HepG2 (cell line): ENCODE measurements around the gene PDXDC1. TPM values are rescaled to one million over a fixed set of nuclear protein-coding genes. Genes with fewer than 3 reads are reported as not detected.

Source experiments
- ATAC-seq: fragments of 200-7000 bp; cut with Tn5 transposase; 3 replicates; pipeline ENCODE4 v1.9.1; 2020; ENCODE audit warnings: mild to moderate bottlenecking, moderate library complexity
- BruUV-seq: library from RNA; stranded (reverse); fragments of 400-500 nt; replicated peaks from 2 replicates; lab custom pipeline; 2021; lab: Mats Ljungman, UMichigan
- CTCF ChIA-PET: fragments of 300-600 bp; formaldehyde crosslinking; extraction: SDS; loops from one replicate; lab custom pipeline; 2021; ENCODE audit warnings: low total read pairs, inconsistent platforms, low intra/inter-chr PET ratio; lab: Yijun Ruan, JAX
- POLR2A ChIA-PET: fragments of 350-600 bp; sonication (Branson Sonifier 250); formaldehyde crosslinking; loops from one replicate; lab custom pipeline; 2020; ENCODE audit warnings: antibody characterized with exemption, inconsistent platforms; lab: Yijun Ruan, JAX
- DNase-seq: peaks from one replicate; pipeline ENCODE4 v3.0.0-alpha.2; 2015; ENCODE audit warnings: low spot score
- FAIRE-seq: peaks from 3 replicates; lab custom pipeline; 2011; peaks lifted over from hg19 to GRCh38; lab: Jason Lieb, UNC
- H2AFZ ChIP-seq: one replicate; pipeline ENCODE4 v1.6.1; 2011; ENCODE audit warnings: low read length, inconsistent platforms
- H3K27ac ChIP-seq: fragments of 300-600 bp; 3 replicates; pipeline ENCODE4 v1.8.0; 2011; ENCODE audit warnings: mixed run types, mild to moderate bottlenecking, mixed read lengths, low read length, inconsistent platforms; ENCODE audit not compliant: insufficient read depth; ENCODE audit errors: extremely low read length
- H3K27me3 ChIP-seq, 2 experiments: fragments of 200-600 bp in 1 of 2; 2 replicates in 1 of 2; 3 replicates in 1 of 2; pipeline versions ENCODE4 v1.6.0 to v1.8.0; 2011; ENCODE audit warnings: low read length in 2 of 2, mild to moderate bottlenecking in 2 of 2, moderate library complexity in 2 of 2, inconsistent platforms in 1 of 2; ENCODE audit not compliant: insufficient read depth in 2 of 2, control insufficient read depth in 1 of 2
- H3K36me3 ChIP-seq, 2 experiments: fragments of 200-600 bp in 1 of 2; replicated peaks in 1 of 2; 2 replicates in 1 of 2; 3 replicates in 1 of 2; pipeline versions ENCODE4 v1.5.1 to v1.8.0; 2011; ENCODE audit warnings: low read length in 2 of 2, inconsistent platforms in 1 of 2; ENCODE audit not compliant: insufficient read depth in 2 of 2, control insufficient read depth in 1 of 2
- H3K4me1 ChIP-seq: 2 replicates; pipeline ENCODE4 v1.5.1; 2012; ENCODE audit warnings: low read length, inconsistent platforms; ENCODE audit not compliant: insufficient read depth
- H3K4me2 ChIP-seq: 2 replicates; pipeline ENCODE4 v1.6.0; 2011; ENCODE audit warnings: low read depth, low read length, inconsistent platforms
- H3K4me3 ChIP-seq, 3 experiments: fragments of 200-600 bp in 1 of 3; sonication (generic), shearing (Covaris generic) in 1 of 3; replicated peaks in 1 of 3; 2 replicates each; pipeline ENCODE4 v1.5.1; 2011 to 2016; ENCODE audit warnings: low read length in 3 of 3, inconsistent platforms in 2 of 3, low read depth in 2 of 3, mild to moderate bottlenecking in 2 of 3, control low read depth in 1 of 3, mixed read lengths in 1 of 3; ENCODE audit not compliant: insufficient read depth in 1 of 3
- H3K79me2 ChIP-seq: one replicate; pipeline ENCODE4 v1.6.1; 2011; ENCODE audit warnings: low read length, inconsistent platforms; ENCODE audit not compliant: insufficient read depth
- H3K9ac ChIP-seq: 2 replicates; pipeline ENCODE4 v1.6.0; 2011; ENCODE audit warnings: mild to moderate bottlenecking, low read depth, low read length, inconsistent platforms; ENCODE audit not compliant: insufficient read depth
- H3K9me3 ChIP-seq: 2 replicates; pipeline ENCODE4 v1.5.1; 2012; ENCODE audit warnings: mild to moderate bottlenecking, low read length
- H4K20me1 ChIP-seq: 2 replicates; pipeline ENCODE4 v1.6.0; 2011; ENCODE audit warnings: inconsistent platforms, mild to moderate bottlenecking, low read length, moderate library complexity; ENCODE audit not compliant: insufficient read depth
- DNMT1 ChIP-seq: sonication (generic); formaldehyde crosslinking; IDR thresholded peaks from 2 replicates; pipeline ENCODE4 v1.5.1; 2020; ENCODE audit warnings: mild to moderate bottlenecking, missing genetic modification reagents
- JUNB ChIP-seq: sonication (generic); formaldehyde crosslinking; IDR thresholded peaks from 2 replicates; pipeline ENCODE4 v1.8.0; 2022; ENCODE audit warnings: missing genetic modification reagents, mild to moderate bottlenecking, borderline replicate concordance
- MAFG ChIP-seq: sonication (generic); formaldehyde crosslinking; IDR thresholded peaks from 2 replicates; pipeline ENCODE4 v1.5.1; 2020; ENCODE audit warnings: mild to moderate bottlenecking, missing genetic modification reagents
- NFE2L2 ChIP-seq: fragments of 150-350 bp; IDR thresholded peaks from 2 replicates; pipeline ENCODE4 v1.6.1; 2014; ENCODE audit warnings: low read length
- NONO ChIP-seq, 2 experiments: fragments of 450-650 bp in 1 of 2; sonication (generic) in 1 of 2; formaldehyde crosslinking in 1 of 2; IDR thresholded peaks in 1 of 2; conservative IDR thresholded peaks in 1 of 2; 2 replicates each; pipeline versions ENCODE4 v1.6.1 to v1.8.0; 2017 to 2022; ENCODE audit warnings: mild to moderate bottlenecking in 1 of 2, missing genetic modification reagents in 1 of 2, moderate library complexity in 1 of 2
- RBM22 ChIP-seq: fragments of 200-400 bp; formaldehyde crosslinking; optimal IDR thresholded peaks from 2 replicates; pipeline ENCODE3; 2017; ENCODE audit warnings: mild to moderate bottlenecking, low read length, moderate library complexity
- SETDB1 ChIP-seq: sonication (generic); formaldehyde crosslinking; IDR thresholded peaks from 2 replicates; pipeline ENCODE4 v1.5.1; 2020; ENCODE audit warnings: missing genetic modification reagents, mild to moderate bottlenecking, borderline replicate concordance
- WGBS: methylation state at CpG from one replicate; pipeline ENCODE4 v1.1.6; 2017; ENCODE audit warnings: low lambda C conversion rate; 5-methylcytosine and 5-hydroxymethylcytosine counted together
- in situ Hi-C: cut with HindIII; loops from 2 replicates; pipeline ENCODE4 v1.10.0; 2017; ENCODE audit warnings: low pct_unique_long_range_greater_than_20kb; ENCODE audit not compliant: extremely low pct_ligation_motif_present
- intact Hi-C: fragments of 100-400 bp; cut with micrococcal nuclease; formaldehyde crosslinking; loops from one replicate; pipeline ENCODE4 v1.10.0; 2022; ENCODE audit not compliant: unreplicated experiment
- polyA plus RNA-seq, 8 experiments: library from polyadenylated mRNA; depleted of rRNA in 3 of 8; stranded (reverse) in 7 of 8; unstranded in 1 of 8; fragments of >200 nt; fragmentation: Illumina TruSeq in 4 of 8; extraction: Trizol in 4 of 8; gene quantifications; 2 replicates each; pipeline versions ENCODE4 v1.2.1 to v1.2.3, GENCODE V29; 2011 to 2016; ENCODE audit warnings: low read depth in 4 of 8, missing spikeins in 1 of 8, mixed read lengths in 1 of 8; ENCODE audit not compliant: insufficient read depth in 1 of 8
- total RNA-seq, 5 experiments: library from RNA; depleted of rRNA; stranded (reverse); fragments of >200 nt; fragmentation: Illumina TruSeq; extraction: Trizol; gene quantifications; 2 replicates each; pipeline ENCODE4 v1.2.3, GENCODE V29; 2016; ENCODE audit warnings: low read depth in 1 of 5
- TF ChIP-seq, protein P1 (sequence below): sonication (generic); formaldehyde crosslinking; IDR thresholded peaks from 2 replicates; pipeline ENCODE4 v1.8.1; 2022; ENCODE audit warnings: low read depth, mild to moderate bottlenecking, missing genetic modification reagents
- TF ChIP-seq, protein P2 (sequence below): sonication (generic); formaldehyde crosslinking; IDR thresholded peaks from 2 replicates; pipeline ENCODE4 v1.4.0; 2020; ENCODE audit warnings: missing genetic modification reagents

The PDXDC1 gene
- total and polyA plus RNA-seq, 2 of the 13 experiments (the other 11 are each of a cell fraction or from before 2014, with no cell fraction given), result 133 to 169 TPM

DNA sequence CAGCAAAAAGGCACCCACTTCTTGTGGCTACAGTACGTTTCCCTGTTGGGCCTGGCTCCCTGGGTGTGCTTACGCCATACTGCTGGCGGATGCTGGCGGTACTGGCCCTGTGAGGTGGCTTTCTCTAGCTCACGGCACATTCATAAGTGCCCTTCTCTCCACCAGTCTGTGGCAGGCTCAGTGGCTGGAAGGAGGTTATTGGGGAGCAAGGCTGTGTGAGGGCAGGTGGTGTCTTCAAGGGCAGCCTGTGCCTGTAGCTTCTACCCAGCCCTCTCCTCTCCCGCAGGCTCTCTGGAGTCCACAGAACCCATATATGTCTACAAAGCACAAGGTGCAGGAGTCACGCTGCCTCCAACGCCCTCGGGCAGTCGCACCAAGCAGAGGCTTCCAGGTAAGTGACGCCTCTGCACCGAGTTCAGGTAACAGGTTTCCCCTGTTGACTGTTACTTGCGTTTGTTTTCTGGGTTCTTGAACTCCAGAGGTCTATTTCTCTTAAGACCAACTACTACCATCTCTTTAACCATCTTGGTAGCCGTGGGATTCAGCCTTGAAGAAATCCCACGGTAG is 60.4 kb downstream of the PDXDC1 start:
- BruUV-seq, result no TSS peak
- peaks cover 67 to 97% of the 10 kb centered on the region in 2 experiments for H3K36me3 ChIP-seq
- no peaks in the 10 kb centered on the region for H3K4me1 ChIP-seq
- no peaks in the 10 kb centered on the region for H3K9me3 ChIP-seq
- no peak overlapping the region for H3K9ac ChIP-seq
- H3K27me3 ChIP-seq, result no peaks in the 10 kb centered on the region
- TF ChIP-seq, protein P1, sequence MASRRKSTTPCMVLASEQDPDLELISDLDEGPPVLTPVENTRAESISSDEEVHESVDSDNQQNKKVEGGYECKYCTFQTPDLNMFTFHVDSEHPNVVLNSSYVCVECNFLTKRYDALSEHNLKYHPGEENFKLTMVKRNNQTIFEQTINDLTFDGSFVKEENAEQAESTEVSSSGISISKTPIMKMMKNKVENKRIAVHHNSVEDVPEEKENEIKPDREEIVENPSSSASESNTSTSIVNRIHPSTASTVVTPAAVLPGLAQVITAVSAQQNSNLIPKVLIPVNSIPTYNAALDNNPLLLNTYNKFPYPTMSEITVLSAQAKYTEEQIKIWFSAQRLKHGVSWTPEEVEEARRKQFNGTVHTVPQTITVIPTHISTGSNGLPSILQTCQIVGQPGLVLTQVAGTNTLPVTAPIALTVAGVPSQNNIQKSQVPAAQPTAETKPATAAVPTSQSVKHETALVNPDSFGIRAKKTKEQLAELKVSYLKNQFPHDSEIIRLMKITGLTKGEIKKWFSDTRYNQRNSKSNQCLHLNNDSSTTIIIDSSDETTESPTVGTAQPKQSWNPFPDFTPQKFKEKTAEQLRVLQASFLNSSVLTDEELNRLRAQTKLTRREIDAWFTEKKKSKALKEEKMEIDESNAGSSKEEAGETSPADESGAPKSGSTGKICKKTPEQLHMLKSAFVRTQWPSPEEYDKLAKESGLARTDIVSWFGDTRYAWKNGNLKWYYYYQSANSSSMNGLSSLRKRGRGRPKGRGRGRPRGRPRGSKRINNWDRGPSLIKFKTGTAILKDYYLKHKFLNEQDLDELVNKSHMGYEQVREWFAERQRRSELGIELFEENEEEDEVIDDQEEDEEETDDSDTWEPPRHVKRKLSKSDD (CRISPR knock-in tag), result no peak
- TF ChIP-seq, protein P2, sequence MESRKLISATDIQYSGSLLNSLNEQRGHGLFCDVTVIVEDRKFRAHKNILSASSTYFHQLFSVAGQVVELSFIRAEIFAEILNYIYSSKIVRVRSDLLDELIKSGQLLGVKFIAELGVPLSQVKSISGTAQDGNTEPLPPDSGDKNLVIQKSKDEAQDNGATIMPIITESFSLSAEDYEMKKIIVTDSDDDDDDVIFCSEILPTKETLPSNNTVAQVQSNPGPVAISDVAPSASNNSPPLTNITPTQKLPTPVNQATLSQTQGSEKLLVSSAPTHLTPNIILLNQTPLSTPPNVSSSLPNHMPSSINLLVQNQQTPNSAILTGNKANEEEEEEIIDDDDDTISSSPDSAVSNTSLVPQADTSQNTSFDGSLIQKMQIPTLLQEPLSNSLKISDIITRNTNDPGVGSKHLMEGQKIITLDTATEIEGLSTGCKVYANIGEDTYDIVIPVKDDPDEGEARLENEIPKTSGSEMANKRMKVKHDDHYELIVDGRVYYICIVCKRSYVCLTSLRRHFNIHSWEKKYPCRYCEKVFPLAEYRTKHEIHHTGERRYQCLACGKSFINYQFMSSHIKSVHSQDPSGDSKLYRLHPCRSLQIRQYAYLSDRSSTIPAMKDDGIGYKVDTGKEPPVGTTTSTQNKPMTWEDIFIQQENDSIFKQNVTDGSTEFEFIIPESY (CRISPR knock-in tag), result peak; percentile 90
- TF ChIP-seq DNMT1 (peak; percentile 51; the same call in 1 of the 2 replicates), NONO (IDR thresholded peaks at IDR 0.05) (no peak), NONO (CRISPR knock-in tag; conservative IDR thresholded peaks at IDR 0.05) (peak; percentile 51; the same call in 1 of the 2 replicates), JUNB (0 out of 2 replicates have a peak, but pooled peaks have one; percentile 5), MAFG (CRISPR knock-in tag) (0 out of 2 replicates have a peak, but pooled peaks have one; percentile 26), RBM22 (peak; percentile 97), NFE2L2 (no peak), SETDB1 (CRISPR knock-in tag) (0 out of 2 replicates have a peak, but pooled peaks have one; percentile 38)
- no peaks in the 10 kb centered on the region for H3K79me2 ChIP-seq
- peak; percentile 52 for FAIRE-seq
- H3K27ac ChIP-seq, result no peak overlapping the region
- ChIA-PET POLR2A (no interaction called here), CTCF (no interaction called here)
- intact Hi-C loops, result no loop called here
- DNase-seq, result no peak
- H3K4me3 ChIP-seq, result no peak overlapping the region
- H3K4me2 ChIP-seq, result no peak overlapping the region
- WGBS, result 95% methylated on average over 15 of the region's 15 CpGs
- in situ Hi-C loops, result no loop called here
- ATAC-seq, result peak; percentile 13
- H4K20me1 ChIP-seq, result no peaks in the 10 kb centered on the region
- H2AFZ ChIP-seq, result no peak overlapping the region
